ENCODE results near the gene QRICH2. TPM values are rescaled to one million over a fixed set of nuclear protein-coding genes. Genes with fewer than 3 reads are reported as not detected.

QRICH2 gene
- total RNA-seq, 1 experiment from 2014 or later, result 1.5 TPM

DNA sequence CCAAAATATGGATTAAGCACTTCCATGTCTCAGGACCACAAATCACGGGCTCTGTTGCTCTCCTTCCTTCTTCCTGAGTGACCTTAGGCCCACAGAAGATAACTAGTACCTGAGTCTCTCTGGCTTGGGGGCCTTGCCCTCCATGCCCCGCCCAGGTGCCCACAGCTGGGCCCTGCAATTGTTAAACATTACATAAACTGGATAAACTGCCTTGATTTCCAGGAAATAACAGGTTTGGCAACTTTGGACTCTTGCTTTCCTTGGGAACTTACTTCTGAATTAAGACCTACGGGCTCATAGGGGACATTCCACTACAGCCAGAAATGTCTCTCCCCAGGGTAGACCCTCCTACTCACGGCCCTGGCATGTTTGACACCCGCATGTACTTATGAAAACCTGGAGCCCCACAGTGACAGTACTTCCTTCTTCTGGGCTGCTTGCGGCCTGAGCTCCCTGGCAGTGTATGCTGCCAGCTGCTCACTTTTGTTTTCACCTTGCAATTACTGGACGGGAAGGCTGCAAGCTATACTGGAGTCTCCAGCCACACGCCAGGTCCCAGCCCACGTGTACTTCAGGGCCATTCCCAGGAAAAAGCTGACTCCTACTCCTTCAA lies 45.2 kb downstream of the QRICH2 start:
- BruUV-seq (replicated peaks), result no TSS peak
- no peaks in the 10 kb centered on the region for H3K27me3 Mint-ChIP-seq (ENCODE audit: insufficient read depth, unreplicated experiment)
- no peaks in the 10 kb centered on the region for H3K9me3 Mint-ChIP-seq (ENCODE audit: unreplicated experiment)
- H3K36me3 ChIP-seq (ENCODE audit: control insufficient read depth, insufficient read depth, low read length), result no peaks in the 10 kb centered on the region
- H3K4me1 ChIP-seq, result peaks cover 75% of the 10 kb centered on the region
- H3K27ac Mint-ChIP-seq (ENCODE audit: unreplicated experiment), result peak overlapping the region; percentile 91
- POLR2A ChIA-PET, result interaction anchor here (0.6 to 1.8 kb wide), 2 partner anchors 281 to 483 kb away, joined by 4 to 9 read pairs; a partner anchor contains a TSS
- intact Hi-C loops (cut with micrococcal nuclease; ENCODE audit: unreplicated experiment), result loop anchor here (10.0 kb wide), 1 partner anchor 158 kb away; the partner anchor contains the start of gene EXOC7
- H3K4me1 Mint-ChIP-seq (ENCODE audit: low read depth, unreplicated experiment), result peaks cover 48% of the 10 kb centered on the region
- H3K9me3 ChIP-seq, result no peaks in the 10 kb centered on the region
- H3K27me3 ChIP-seq (replicated peaks; ENCODE audit: control insufficient read depth, insufficient read depth, low read length), result no peaks in the 10 kb centered on the region
- peak; percentile 70 to 79 for DNase-seq
- H3K4me3 Mint-ChIP-seq (ENCODE audit: unreplicated experiment), result peak overlapping the region; percentile 40
- no peak for TF ChIP-seq CTCF (IDR thresholded peaks at IDR 0.05; ENCODE audit: insufficient read depth in 1 of 2, low read depth in 1 of 2, low read length in 1 of 2, severe bottlenecking in 1 of 2, unreplicated experiment in 1 of 2)
- H3K4me3 ChIP-seq (ENCODE audit: low read depth, low read length), result no peak overlapping the region
- CTCF ChIA-PET, result interaction anchor here (1.1 kb wide), 1 partner anchor 83 kb away, joined by 5 read pairs; no protein-coding TSS in a partner anchor
- H3K36me3 Mint-ChIP-seq (ENCODE audit: insufficient read depth, unreplicated experiment), result peaks cover 38% of the 10 kb centered on the region

GRCh38 chr17:76261421-76262215 lies 46.5 kb downstream of the QRICH2 start:
- intact Hi-C loops (cut with micrococcal nuclease; ENCODE audit: unreplicated experiment), result loop anchor here (10.0 kb wide), 1 partner anchor 157 kb away; the partner anchor contains the start of gene EXOC7
- ChIA-PET POLR2A (no interaction called here), CTCF (interaction anchor here (0.6 to 1.1 kb wide), 2 partner anchors 82 to 119 kb away, joined by 3 to 5 read pairs; no protein-coding TSS in a partner anchor)
- Mint-ChIP-seq H3K27me3 (ENCODE audit: insufficient read depth, unreplicated experiment) (no peaks in the 10 kb centered on the region), H3K4me3 (ENCODE audit: unreplicated experiment) (no peak overlapping the region), H3K4me1 (ENCODE audit: low read depth, unreplicated experiment) (peaks cover 52% of the 10 kb centered on the region), H3K9me3 (ENCODE audit: unreplicated experiment) (no peaks in the 10 kb centered on the region), H3K27ac (ENCODE audit: unreplicated experiment) (peak overlapping the region; percentile 91), H3K36me3 (ENCODE audit: insufficient read depth, unreplicated experiment) (peaks cover 27% of the 10 kb centered on the region)
- TF ChIP-seq CTCF (IDR thresholded peaks at IDR 0.05; ENCODE audit: insufficient read depth in 1 of 2, low read depth in 1 of 2, low read length in 1 of 2, severe bottlenecking in 1 of 2, unreplicated experiment in 1 of 2), result no peak
- no TSS peak for BruUV-seq (replicated peaks)
- H3K36me3 ChIP-seq (ENCODE audit: control insufficient read depth, insufficient read depth, low read length), result no peaks in the 10 kb centered on the region
- DNase-seq, result no peak
- H3K4me1 ChIP-seq, result peaks cover 69% of the 10 kb centered on the region
- H3K27me3 ChIP-seq (replicated peaks; ENCODE audit: control insufficient read depth, insufficient read depth, low read length), result no peaks in the 10 kb centered on the region
- H3K9me3 ChIP-seq, result no peaks in the 10 kb centered on the region
- no peak overlapping the region for H3K4me3 ChIP-seq (ENCODE audit: low read depth, low read length)

DNA sequence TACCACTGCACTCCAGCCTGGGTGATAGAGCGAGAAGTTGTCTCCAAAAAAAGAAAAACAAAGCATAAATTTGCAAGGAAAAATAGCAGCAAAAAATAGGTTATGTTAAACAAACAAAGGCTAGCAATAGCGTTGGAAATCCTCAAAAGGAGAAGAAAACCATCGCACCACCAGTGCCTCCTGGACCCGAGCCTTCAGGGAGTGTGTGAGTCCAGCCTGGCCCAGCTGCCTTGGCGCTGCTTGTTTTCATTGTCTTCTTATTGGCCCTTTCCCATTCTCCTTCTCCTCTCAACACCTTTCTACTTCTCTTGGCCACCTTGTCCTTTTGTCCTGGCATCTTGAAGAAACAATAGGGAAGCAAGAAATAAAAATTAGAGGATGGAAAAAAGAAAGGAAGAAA lies 47.4 kb downstream of the QRICH2 start:
- ChIA-PET POLR2A (no interaction called here), CTCF (interaction anchor here (2.8 kb wide), 1 partner anchor 19 kb away, joined by 22 read pairs; no protein-coding TSS in a partner anchor)
- no peak overlapping the region for H3K4me3 ChIP-seq (ENCODE audit: low read depth, low read length)
- no peaks in the 10 kb centered on the region for H3K36me3 ChIP-seq (ENCODE audit: control insufficient read depth, insufficient read depth, low read length)
- intact Hi-C loops (cut with micrococcal nuclease; ENCODE audit: unreplicated experiment), result loop anchor here (10.0 kb wide), 1 partner anchor 156 kb away; the partner anchor contains the start of gene EXOC7
- peaks cover 53% of the 10 kb centered on the region for H3K4me1 Mint-ChIP-seq (ENCODE audit: low read depth, unreplicated experiment)
- H3K9me3 ChIP-seq, result no peaks in the 10 kb centered on the region
- BruUV-seq (replicated peaks), result no TSS peak
- H3K36me3 Mint-ChIP-seq (ENCODE audit: insufficient read depth, unreplicated experiment), result peaks cover 19% of the 10 kb centered on the region
- no peak for TF ChIP-seq CTCF (IDR thresholded peaks at IDR 0.05; ENCODE audit: insufficient read depth in 1 of 2, low read depth in 1 of 2, low read length in 1 of 2, severe bottlenecking in 1 of 2, unreplicated experiment in 1 of 2)
- H3K4me1 ChIP-seq, result peaks cover 66% of the 10 kb centered on the region
- DNase-seq, result no peak
- no peaks in the 10 kb centered on the region for H3K27me3 ChIP-seq (replicated peaks; ENCODE audit: control insufficient read depth, insufficient read depth, low read length)
- no peak overlapping the region for H3K4me3 Mint-ChIP-seq (ENCODE audit: unreplicated experiment)
- H3K9me3 Mint-ChIP-seq (ENCODE audit: unreplicated experiment), result no peaks in the 10 kb centered on the region
- peak overlapping the region; percentile 96 for H3K27ac Mint-ChIP-seq (ENCODE audit: unreplicated experiment)
- H3K27me3 Mint-ChIP-seq (ENCODE audit: insufficient read depth, unreplicated experiment), result no peaks in the 10 kb centered on the region

Data from Caco-2 (cell line).